Hippocampal formation (tissue), 2 donors: ENCODE results near the gene E4F1.
"Not testable (repeated sequence)": the region's sequence is repeated elsewhere in the genome, so short reads cannot be mapped to it uniquely, and the experiment has no call there.

ENCODE experiments used
- DNase-seq, 2 donors: peaks; one replicate each; lab custom pipeline; 2025; lab: John Stamatoyannopoulos, UW

E4F1 gene

GRCh38 chr16:2189252-2189893 is 34.0 kb upstream of the E4F1 start:
- DNase-seq, result no peak

DNA sequence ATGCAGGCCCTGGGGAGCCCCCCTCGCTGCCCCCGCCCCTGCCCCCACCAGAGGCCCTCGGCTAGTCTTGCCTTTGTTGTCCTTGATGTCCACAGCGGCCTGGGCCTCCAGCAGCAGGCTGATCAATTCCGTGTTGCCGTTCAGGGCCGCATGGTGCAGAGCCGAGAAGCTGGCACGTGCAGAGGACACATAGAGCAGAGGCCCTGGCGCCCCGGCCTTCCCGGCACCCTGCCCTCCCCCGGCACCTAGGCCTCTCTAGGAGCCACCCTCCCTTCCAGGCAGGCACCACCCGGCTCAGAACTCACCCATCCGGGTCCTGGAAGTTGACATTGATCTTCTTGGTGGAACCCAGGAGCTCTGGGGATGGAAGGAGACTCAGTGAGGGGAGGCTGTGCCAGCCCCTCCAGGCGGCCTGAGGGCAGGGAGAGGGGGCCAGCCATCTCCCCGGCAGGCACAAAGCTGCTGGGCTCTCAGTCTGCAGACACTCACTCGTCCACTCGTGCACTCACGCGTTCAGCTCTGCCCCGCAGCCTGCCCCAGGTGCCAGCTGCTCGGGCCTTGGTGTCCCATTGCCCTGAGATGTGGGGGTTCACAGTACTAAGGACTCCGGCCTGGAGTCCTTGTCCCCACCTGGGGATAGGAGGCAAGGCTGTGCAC is 33.3 kb upstream of the E4F1 start:
- DNase-seq, result no peak

GRCh38 chr16:2190659-2191445 is 32.5 kb upstream of the E4F1 start:
- peak in 1 of 2 donors; percentile 21 for DNase-seq

DNA sequence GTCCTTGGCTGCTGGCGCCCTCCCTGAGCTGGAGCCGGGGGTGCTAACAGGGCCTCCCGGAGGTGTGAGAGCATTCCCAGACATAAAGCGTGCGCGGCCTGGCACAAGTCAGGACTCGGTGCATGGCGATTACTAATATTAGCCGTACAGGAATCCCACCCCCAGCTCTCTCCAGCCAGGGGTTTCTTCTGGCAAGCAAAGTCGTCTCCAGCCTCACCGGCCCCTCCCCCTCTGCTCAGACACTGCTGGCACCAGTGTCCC is 32.0 kb upstream of the E4F1 start:
- no peak for DNase-seq

DNA sequence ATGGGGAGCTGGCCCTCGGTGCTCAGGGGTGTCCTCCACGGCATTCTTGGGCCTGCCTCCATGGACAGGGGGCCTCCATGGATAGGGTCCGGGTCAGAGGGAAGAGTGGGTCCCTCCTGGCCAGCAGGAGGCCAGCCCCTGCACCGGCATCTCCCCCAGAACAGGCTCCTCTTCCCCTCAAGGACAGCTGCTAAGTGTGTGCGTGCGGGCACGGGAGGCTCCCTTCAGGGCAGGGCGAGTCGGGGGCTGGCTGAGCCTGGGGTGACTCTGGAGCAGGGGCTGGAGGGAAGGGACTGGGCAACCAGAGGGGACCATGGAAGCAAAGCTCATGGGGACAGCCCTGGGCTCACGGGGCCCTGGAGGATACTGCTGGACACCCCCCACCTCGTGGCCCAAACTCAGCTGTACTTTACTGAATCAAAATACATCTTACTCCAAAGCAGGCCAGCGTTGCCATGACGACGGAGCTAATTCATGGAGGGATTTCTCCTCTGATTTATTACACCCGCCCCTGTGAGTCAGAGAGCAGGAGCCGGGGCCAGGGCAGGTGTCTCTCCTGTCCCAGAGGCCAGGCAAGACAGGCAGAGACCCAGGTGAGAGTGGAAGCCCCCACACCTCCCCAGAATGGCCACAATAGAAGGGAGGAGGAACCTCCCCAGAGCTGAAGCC is 29.1 kb upstream of the E4F1 start:
- no peak for DNase-seq

DNA sequence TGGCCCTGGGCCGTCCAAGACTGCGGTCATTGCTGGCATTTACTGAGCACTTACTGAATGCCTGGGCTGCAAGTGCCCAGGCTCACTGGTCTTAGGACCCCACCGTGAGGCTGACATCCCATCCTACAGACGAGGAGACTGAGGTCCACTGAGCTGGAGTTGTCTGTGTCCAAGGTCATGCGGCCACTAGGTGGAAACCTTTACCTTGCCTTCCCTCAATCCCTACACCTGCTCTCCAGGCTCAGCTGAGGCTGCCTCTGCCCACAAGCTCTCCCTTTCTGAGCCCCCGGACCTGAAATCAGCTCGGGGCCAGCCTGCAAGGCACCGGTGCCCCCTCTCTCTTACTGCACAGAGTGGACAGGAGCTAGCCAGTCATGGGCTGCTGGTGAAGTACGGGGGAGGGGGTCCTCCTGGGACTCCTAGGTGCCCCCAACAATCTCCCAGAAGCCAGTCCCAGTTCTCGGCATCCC is 28.5 kb upstream of the E4F1 start:
- DNase-seq, result no peak

DNA sequence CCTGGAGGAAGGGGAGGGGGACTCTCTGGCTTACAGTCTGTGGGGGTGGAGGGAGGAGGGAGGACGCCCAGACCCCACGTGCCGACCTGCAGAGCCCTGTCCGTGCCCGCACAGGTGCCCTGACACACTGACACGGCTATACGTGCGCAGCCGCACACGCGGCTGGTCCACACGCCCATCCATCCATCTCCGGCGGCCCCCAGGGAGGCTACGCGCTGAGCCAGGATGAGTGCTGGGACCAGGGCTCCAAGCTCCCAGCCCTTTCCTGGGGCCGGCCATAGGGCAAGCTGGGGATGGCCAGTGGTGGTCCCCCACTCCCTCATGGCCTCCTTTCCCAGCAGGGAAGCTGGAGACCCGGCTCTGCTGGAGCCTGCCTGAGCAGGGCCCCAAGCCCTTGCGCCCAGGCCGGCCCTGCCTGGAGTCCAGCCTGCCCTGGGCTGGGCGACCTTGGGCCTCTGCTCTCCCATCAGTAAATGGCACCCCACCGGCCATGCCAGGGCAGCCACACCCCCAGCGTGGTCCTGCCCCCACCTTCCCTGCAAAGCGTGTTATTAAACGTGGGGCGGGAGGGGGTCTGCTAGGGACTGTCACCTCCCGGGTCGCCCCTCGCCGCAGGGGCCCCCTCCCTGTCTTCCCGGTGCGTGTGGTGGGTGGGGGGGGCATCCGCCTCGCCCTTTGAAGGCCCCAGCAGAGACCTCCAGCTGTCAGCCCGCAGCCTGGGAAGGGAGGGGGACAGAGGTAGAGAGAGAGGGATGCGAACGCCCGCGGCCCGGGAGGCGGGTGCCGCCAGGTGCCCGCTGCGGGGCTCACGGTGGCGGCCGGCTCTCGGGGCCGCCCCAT is 27.8 kb upstream of the E4F1 start:
- DNase-seq, result no peak

DNA sequence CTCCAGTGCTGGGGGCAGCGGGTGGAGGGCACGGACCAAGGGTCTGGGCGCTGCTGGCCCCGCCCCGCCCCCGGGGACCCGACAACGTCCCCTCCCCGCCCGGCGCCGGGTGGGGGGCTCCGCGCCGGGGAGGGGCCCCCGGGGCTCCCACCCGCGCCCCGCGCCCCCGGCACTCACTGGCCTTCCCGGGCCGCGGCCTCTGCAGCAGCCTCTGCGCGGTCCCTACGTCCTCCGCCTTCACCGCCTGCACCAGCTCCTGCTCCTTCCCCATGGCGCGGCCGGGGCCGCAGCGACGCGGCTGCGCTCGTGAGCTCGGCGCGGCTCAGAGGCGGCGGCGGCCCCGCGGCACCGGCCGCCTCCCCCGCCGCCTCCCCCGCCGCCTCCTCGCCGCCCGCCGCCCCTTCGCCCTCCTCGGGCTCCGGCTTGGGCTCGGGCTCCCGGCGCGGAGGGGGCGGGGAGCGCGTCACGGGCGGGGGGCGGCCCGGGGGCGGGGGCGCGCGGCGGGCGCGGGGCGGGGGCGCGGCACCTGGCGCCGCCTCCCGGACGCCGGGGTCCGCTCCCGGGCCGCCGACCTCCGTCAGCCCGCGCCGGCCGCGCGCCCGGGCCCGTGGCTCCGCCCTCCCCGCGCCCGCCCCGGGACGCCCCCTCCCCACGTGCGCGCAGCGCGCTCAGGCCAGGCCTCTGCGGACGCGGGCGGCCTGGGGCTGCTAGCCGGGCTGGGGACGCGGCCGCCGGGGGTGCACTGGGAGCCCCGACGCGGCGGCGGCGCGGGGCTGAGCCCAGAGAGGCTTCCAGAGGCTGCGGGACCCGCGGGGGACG is 27.0 kb upstream of the E4F1 start, which contains the start of gene CASKIN1:
TSS of gene CASKIN1 (minus strand) at position 444 of the 819 bp plus-strand sequence. CDS start at position 271, 173 bp downstream.
- no peak for DNase-seq

DNA sequence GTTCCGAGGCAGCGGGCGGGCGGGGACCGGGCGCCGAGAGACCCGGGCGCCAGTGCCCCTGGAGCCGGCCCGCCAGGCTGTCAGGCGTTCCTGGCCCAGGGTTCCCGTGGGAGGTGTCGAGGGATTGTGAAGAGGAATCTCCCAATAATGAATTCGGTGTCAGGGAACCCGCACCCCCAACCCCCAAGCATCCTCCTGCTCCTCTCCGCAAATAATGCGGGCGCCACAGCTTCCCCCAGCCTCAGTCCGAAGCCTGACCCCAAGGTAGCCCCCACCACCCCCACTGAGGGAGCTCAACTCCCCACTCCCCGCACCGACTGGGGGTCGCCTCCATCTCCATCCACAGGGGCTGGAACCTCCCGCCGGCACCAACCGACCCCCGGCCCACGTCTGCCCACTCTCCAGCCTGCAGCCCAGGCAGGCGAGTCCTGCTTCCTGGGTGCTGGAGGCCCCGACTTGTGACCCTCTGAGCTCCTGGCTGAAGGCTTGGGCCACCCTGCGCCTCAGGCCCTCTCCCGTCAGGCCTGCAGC is 26.3 kb upstream of the E4F1 start:
- no peak for DNase-seq

DNA sequence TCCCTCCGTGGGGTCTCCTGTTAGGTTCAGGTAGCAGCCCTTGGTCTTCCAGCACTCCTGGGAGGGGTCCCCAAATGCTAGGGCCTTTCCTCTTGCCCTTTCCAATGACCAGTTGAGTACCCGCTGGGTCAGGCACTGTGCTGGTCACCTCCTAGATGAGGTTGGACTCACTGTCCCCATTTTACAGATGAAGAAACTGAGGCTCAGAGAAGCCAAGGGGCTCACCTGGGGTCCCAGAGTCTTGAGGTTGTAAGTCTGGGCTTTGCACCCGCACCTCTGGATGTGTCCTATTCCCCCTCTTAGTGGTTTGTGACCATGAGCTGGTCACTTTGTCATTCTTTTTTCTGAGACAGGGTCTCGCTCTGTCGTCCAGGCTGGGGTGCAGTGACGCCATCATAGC is 25.6 kb upstream of the E4F1 start:
- no peak for DNase-seq

DNA sequence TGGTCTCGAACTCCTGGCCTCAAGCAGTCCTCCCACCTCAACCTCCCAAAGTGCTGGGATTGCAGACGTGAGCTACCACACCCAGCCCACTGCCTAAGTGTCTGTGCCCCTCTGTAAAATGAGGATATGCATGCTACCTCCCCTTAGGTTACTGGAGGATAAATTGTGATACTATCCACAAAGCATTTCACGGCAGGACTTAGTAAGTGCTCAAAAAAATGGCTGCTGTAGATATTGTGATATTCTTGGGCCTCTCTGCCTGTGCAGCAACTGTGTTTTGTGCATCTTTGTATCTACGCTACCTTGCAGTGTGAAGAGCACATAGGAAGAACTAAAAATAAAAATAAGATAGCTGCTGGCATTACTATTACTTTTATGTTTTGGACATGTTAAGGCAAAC is 25.1 kb upstream of the E4F1 start:
- no peak for DNase-seq

GRCh38 chr16:2199095-2199494 is 24.3 kb upstream of the E4F1 start:
- no peak for DNase-seq

DNA sequence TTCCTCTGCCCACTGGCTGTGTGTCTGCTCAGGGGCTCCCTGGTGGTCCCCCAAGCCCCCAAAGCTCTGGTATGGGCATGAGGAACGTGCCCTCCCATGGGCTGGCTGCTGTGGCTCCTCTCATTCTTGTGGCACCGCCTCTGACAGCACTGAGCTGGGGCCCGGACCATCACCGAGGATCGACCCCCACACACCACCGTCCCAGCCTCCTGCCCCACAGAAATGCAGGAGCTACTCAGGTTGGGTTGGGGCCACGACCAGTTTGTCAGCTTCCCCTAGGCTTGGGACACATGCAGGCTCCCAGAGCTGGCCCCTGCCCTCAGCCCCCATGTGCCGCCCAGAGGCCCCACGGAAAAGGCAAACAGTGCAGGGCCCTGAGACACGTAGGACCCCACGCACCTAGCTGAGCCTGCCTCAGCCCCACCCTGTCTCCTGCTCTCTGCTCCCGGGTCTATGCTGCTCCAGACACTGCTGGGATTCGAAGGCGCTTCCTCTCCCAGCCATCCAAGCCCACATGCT is 23.7 kb upstream of the E4F1 start:
- DNase-seq, result no peak

DNA sequence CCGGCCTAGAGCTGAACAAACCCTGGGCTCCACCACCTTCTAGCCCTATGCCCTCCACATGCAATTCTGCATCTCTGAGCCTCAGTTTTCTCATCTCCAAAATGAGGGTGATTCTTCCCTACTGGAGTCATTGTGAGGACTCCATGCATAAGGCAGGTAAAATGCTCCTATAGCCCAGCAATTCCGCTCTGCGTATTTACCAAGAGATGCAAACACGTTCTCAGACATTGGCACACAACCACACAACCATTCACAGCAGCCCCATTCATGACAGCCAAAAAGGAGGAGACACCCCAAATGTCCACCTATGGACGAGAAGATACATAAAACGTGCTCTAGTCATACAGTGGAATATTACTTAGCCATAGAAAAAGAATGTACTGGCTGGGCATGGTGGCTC is 23.1 kb upstream of the E4F1 start:
- no peak for DNase-seq

- DNase-seq, result not testable (repeated sequence)
Measured at GRCh38 chr16:2203119-2203688, 20.2 kb upstream of the E4F1 start.

DNA sequence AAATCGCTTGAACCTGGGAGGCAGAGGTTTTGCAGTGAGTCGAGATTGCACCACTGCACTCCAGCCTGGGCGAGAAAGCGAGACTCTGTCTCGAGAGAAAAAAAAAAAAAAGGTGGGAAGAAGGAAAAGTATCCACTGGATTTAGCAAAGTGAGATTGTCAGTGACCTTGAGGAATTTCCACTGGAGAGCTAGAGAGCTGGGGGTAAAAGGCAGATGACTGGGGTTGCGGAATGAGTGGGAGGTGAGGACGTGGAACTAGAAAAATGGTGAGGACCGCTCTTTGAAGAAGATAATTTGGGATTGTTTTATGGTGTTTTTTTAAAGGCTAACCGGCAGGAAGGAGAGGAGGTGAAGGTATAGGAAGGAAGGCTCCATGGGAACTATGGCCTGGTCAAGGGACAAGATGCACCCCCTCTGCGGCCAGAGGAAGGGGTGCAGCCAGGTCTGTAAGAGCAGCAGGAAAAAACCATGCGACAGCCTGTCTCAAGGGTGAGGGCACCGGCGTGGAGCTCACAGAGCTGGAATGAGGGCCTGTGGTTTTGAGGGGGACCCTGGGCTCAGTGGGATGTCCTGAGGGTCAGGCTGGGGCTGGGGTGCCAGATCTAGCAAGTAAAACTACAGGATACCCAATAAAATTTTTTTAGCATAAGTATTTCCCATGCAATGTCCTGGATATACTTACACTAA is 18.8 kb upstream of the E4F1 start:
- no peak for DNase-seq

DNA sequence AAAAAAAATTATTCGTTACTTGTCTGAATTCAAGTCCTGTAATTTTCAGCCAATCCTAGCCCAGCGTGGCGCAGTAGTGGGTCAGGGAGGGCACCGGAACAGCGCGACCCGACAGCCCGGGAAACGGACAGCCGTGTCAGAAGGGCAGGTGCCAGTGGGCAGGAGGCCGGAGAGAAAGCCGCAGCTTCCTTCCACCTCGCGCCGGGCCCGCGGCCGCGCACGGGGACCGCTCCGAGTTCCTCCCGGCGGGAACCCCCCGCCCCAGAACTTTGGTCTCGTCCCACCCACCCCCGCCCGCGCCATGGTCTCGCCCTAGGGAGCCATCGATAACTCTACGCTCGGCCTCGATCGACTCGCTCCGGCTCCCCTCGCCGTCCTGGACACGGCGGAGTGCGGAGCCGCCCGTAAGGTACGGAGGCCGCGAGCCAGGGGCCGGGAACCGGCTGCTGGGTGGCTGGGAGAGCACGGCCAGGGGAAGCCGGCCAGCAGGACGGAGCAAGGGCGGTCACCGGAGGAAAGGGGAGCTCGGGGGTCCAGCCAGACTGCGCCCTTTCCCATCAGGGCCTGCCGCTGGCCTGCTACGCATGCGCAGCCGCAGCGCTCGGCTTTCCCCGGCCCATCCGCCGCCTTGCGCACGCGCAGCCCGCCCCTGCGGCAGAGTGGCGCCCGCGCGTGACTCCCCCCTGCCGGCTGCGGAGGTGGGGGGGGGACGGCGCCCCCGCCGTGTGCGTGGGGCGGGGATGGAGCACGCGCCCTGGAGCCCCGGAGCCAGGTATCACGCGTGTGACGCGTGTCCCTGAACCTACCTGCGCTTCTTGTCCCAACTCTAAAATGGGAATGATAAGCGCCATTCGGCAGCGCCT is 18.1 kb upstream of the E4F1 start, which contains the start of gene MLST8:
TSS of gene MLST8 (plus strand) at position 351 of the 863 bp plus-strand sequence. CDS start 632 bp downstream, outside the sequence.
- DNase-seq, result peak; percentile 78 to 90

GRCh38 chr16:2205967-2206313 is 17.5 kb upstream of the E4F1 start:
- no peak for DNase-seq
